ENCODE results near the gene IL1RAPL2. TPM values are rescaled to one million over a fixed set of nuclear protein-coding genes. Genes with fewer than 3 reads are reported as not detected.
"Not testable (repeated sequence)": the region's sequence is repeated elsewhere in the genome, so short reads cannot be mapped to it uniquely, and the experiment has no call there.

IL1RAPL2 gene
- polyA plus RNA-seq, 3 donors, result 1.1 to 1.5 (median 1.3) TPM

DNA sequence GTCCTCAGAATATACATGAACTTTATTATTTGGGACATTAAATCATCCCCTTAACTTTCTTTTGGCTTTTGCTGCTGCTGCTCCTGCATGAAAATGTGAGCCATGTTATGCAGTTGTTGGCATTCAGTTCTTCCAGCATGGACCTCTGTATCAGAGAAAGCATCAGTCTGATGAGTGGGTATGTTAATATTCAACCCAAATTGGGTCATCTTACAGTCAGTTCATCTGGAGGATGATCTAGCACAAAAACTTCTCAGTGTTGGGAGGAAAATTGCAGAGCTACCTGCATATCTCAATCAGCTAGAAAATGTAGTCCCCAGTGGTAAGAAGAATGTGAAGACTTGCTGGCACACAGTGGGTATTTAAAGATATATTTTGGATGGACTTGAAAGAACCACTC is 96.7 kb downstream of the IL1RAPL2 start:
- DNase-seq (ENCODE audit: extremely low read depth in 1 of 11, low read depth in 9 of 11, low spot score in 4 of 11), result no peak

DNA sequence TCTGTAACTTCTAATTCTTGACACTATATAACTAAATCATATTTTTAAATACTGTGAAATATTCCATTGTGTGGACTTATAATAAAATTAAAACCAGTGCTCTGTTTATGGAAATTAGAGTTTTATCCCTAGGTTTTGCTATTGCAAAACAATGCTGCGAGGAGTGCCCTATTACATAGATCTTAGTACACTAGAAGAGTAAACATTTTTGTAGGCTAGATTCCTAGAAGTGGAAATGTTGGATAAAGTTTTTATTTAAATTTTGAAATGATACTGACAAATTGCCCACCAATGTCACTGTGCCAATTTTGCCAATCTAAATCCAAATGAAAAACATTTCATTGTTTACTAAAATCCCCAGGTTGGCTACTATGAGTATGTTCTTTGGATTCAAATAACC is 99.7 kb downstream of the IL1RAPL2 start:
- DNase-seq (ENCODE audit: extremely low read depth in 1 of 11, low read depth in 9 of 11, low spot score in 4 of 11), result no peak

DNA sequence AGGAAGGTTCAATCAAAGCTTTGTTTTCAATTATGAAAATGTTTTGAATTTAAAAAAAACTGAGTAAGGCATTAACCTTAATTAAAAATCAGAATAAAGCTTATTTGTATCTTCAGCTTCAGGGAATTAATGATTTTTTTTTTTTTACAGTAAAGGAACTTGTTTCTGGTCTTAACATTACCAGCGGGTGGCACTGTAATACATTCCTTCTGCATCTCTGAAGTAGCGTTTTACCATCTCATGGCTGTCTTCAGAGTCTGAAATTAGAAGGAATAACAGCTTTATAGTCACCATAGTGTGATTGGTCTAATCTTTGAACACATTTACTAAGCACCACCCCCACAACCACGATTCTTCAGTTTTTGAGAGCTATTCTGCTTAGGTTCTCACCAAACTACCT is 102.6 kb downstream of the IL1RAPL2 start:
- peak in 10 of 11 donors; percentile 6 to 38 (median 23) for DNase-seq (ENCODE audit: extremely low read depth in 1 of 11, low read depth in 9 of 11, low spot score in 4 of 11)

DNA sequence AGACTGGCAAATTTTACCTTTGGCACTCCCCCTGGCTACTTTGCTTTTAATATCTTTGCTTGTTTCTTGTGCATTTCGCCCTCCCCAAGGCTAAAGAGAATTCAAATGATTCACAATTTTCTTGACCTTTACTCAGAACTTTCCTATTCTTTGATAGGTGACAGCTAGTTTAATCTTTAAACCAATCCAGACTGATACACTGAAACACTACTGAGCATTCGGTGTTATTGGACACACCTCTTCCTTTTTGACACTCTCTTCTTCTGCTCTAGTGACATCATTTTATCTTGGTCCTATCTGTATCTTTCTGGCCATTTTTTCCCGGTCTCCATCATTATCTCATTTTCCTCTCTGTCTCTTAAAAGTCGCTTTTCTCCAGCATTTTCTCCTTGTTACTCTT is 103.1 kb downstream of the IL1RAPL2 start:
- DNase-seq (ENCODE audit: extremely low read depth in 1 of 11, low read depth in 9 of 11, low spot score in 4 of 11), result no peak

DNA sequence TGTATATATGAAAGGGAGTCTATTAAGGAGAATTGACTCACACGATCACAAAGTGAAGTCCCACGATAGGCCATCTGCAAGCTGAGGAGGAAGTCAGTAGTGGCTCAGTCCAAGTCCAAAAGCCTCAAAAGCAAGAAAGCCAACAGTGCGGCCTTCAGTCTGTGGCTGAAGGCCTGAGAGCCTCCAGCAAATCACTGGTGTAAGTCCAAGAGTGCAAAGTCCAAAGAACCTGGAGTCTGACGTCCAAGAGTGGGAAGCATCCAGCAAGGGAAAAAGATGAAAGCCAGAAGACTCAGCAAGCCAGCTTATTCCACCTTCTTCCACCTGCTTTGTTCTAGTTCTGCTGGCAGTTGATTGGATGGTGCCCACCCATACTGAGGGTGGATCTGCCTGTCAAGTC is 104.1 kb downstream of the IL1RAPL2 start:
- no peak for DNase-seq (ENCODE audit: extremely low read depth in 1 of 11, low read depth in 9 of 11, low spot score in 4 of 11)

DNA sequence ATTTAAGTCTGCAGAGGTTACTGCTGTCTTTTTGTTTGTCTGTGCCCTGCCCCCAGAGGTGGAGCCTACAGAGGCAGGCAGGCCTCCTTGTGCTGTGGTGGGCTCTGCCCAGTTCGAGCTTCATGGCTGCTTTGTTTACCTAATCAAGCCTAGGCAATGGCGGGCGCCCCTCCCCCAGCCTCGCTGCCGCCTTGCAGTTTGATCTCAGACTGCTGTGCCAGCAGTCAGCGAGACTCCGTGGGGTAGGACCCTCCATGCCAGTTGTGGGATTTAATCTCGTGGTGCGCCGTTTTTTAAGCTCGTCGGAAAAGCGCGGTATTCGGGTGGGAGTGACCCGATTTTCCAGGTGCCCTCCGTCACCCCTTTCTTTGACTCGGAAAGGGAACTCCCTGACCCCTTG is 111.5 kb downstream of the IL1RAPL2 start:
- not testable (repeated sequence) for DNase-seq (ENCODE audit: extremely low read depth in 1 of 11, low read depth in 9 of 11, low spot score in 4 of 11)

DNA sequence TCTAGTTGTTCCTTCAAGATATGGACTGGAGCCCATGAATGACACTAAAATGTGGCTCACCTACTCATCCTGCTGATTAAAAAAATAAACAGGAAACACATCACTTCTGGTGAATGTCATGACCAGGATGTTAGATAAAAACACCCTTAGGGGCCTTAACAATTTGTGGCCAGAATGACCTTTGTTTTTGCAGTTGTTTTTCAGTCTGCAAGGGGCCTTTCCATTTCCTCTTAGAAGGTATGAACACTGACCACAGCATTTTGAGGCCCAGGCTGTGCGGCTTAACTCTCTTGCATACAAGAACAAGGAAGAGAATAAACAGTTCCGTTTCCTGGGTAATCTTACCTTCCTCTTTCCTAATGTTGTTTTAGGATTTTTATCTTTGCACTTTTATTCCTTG is 113.2 kb downstream of the IL1RAPL2 start:
- DNase-seq (ENCODE audit: extremely low read depth in 1 of 11, low read depth in 9 of 11, low spot score in 4 of 11), result no peak

DNA sequence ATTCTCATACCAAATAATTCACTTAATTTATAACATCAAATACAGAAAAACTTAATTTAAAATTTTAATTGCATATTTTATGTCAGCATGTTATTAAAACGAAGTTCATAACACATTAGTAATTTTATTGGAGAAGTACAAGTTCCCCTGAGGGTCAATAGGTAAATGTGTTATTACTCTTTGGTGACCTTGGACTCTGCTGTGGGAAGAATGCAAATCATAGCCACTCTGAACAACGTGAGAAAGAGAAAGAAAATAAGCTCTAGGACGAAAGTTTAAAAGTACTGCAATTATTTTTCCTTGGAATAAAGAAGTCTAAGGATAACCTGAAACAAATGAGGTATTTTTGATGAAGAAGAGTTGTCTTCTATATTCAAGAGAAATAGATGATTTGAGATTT is 115.2 kb downstream of the IL1RAPL2 start:
- no peak for DNase-seq (ENCODE audit: extremely low read depth in 1 of 11, low read depth in 9 of 11, low spot score in 4 of 11)

DNA sequence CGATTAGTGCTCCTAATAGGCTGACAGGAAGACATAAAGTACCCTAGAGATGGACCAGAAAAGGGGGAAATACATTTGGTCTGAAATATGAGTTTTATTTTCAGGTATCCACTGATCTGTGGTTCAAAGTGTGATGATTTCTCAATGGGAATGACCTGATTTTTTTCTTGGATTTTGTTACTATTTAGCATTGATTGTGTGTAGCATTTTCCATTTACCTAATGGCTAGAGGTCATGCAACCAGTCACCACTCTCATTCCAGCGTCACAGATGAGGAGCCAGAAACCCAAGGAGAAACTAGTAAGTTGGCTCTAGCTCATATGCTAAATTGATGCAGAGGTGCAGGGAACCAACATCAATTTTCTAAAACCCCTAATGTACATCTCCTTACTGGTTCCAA is 118.1 kb downstream of the IL1RAPL2 start:
- no peak for DNase-seq (ENCODE audit: extremely low read depth in 1 of 11, low read depth in 9 of 11, low spot score in 4 of 11)

DNA sequence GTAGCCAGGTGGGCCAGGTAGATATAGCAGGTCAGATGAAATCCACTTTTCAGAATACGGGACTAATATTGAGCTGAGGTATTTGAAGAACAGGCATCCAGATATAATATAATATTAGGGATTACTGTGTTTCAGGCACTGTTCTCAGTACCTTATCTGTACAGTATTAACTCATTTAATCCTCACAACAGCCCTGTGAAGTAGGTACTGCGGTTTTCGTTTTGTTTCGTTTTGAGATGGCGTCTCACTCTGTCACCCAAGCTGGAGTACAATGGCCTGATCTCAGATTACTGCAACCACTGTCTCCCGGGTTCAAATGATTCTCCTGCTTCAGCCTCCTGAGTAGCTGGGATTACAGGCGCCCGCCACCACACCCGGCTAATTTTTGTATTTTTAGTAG is 129.6 kb downstream of the IL1RAPL2 start:
- no peak for DNase-seq (ENCODE audit: extremely low read depth in 1 of 11, low read depth in 9 of 11, low spot score in 4 of 11)

DNA sequence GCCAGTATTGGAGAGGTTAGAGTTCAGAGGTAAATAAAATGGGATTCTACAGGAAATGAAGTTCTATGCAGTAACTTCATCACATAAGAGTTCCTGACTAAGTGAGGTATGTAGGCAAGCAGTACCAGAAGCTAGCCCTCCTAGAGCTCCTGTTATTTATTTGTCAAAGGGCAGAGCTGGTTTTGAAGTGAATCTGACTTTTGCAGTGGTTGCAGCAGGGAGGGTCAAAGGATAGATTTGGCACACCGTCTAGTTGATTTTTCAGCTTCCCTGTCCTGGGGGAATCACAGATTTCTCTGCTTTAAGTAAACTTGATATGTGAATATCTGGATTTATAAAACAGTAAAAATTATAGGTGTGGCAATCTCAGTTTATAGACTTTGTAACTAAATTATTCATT is 130.7 kb downstream of the IL1RAPL2 start:
- no peak for DNase-seq (ENCODE audit: extremely low read depth in 1 of 11, low read depth in 9 of 11, low spot score in 4 of 11)

DNA sequence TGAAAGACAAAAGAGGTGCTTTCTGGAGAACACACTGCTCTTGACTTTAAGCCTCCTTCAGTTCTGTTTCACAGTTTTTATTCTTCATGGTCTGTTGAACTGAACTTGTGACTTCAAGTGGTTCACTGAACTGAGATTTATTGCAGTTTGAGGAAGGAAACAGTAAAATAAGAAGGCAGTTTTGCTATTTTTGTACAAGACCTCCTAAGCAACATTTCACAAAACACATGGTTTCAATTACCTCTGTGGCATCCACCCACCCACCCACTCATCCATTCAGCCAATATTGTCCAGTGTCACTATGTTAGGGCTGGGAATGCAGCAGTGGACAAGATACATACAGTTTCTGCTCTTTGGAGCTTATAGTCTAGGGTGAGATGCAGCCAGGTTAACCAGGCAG is 131.3 kb downstream of the IL1RAPL2 start:
- peak; percentile 27 to 67 (median 39) for DNase-seq (ENCODE audit: extremely low read depth in 1 of 11, low read depth in 9 of 11, low spot score in 4 of 11)

DNA sequence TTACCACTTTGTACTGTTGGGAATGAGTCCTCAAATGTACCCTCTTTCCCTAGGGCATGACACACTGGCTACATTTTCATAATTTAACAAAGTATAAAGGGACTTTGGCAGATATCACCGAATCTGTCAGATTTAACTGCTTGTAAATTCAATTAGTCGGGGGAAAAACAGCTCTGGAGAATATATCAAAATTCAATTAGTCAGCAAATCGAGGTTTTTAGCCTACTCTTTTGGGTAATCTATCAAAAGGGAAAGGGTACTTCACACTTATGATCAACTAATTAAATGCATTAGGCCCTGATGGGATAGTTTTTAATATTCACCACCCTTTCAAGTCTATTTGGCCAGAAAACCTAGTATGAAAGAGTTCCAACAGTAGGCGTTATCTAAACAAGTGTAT is 141.0 kb downstream of the IL1RAPL2 start:
- DNase-seq (ENCODE audit: extremely low read depth in 1 of 11, low read depth in 9 of 11, low spot score in 4 of 11), result no peak

DNA sequence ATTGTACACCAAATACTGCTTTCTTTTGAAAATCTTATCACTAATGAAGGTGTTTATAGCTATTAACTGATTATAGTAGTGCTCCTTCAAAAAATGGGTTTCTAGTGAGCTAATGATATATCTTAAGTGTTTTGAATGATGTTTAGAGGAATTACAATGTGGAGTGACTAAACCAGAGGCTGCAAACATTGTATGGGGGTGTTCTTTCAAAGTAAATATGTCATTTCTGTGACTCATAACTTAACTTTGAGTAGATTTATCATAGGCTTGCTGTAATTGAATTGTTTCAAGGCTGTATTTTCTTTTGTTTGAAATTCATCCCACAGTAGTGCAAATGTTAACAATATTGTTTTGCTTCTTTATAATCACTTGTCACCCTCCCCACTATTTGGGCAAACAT is 141.6 kb downstream of the IL1RAPL2 start:
- no peak for DNase-seq (ENCODE audit: extremely low read depth in 1 of 11, low read depth in 9 of 11, low spot score in 4 of 11)

DNA sequence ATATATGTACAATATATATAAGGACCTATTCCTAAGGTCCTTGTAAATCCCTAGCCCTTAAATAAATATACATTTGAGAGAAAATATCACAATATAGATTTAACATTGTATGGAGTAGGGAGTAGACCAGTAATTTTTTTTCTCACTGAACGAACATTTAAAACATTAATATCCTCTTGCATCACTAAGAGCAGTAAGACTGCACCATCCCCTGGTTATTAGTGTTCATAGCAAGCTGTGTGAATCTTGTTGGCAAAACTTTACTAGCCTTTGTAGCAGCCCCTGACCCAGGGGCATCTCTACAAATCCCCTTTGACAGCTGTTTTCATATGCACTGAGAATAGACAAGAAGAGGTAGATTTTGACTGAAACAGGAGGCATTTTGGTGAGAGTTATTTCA is 146.5 kb downstream of the IL1RAPL2 start:
- no peak for DNase-seq (ENCODE audit: extremely low read depth in 1 of 11, low read depth in 9 of 11, low spot score in 4 of 11)

DNA sequence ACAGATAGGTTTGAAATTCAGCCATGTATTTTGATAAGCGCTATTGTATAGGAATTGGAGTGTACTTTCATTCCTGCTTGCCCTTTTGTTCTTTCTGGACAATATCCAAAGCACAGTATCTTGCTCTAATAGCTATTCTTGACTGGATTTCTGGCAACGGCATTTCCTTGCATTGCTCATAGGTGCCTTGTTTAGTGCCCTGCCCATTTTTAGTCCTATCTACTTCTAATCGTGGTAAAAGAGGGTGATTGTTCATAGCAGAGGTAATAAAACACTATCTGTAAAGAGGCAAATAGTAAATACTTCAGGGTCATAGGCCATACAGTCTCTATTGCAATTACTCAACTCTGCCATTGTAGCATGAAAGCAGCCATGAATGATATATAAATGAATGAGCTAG is 155.9 kb downstream of the IL1RAPL2 start:
- no peak for DNase-seq (ENCODE audit: extremely low read depth in 1 of 11, low read depth in 9 of 11, low spot score in 4 of 11)

DNA sequence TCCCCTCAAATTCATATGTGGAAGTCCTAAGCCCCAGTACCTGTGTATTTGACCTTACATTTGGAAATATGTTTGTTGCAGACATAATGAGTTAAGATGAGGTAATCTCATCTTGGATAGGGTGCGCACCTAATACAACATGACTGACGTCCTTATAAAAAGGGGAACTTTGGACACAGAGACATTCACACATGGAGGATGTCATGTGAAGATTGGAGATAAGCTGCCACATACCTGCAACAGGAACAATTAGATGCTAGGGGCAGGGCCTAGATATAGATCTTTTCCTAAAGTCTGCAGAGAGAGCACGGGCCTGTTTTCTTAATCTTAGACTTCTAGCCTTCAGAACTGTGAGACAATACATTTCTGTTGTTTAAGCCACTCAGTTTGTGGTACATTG is 162.5 kb downstream of the IL1RAPL2 start:
- DNase-seq (ENCODE audit: extremely low read depth in 1 of 11, low read depth in 9 of 11, low spot score in 4 of 11), result no peak

DNA sequence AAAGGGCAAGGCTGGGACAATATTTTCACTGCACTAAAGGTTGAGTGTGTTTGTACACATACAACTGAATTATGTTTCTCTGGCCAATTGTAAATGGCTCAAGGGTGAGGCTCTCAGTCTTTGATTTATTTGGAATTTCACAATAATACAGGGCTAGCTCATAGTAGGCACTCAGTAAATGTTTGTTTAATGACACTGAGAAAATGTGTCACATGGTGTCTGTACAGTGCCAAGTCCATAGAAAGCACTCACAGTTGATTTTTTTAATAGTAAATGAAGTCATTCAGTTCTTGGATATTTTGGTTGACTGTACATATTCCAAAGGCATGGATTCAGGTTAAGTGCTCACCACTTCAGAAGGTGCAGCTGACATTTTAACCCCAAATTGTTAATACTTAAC is 176.4 kb downstream of the IL1RAPL2 start:
- DNase-seq (ENCODE audit: extremely low read depth in 1 of 11, low read depth in 9 of 11, low spot score in 4 of 11), result no peak

DNA sequence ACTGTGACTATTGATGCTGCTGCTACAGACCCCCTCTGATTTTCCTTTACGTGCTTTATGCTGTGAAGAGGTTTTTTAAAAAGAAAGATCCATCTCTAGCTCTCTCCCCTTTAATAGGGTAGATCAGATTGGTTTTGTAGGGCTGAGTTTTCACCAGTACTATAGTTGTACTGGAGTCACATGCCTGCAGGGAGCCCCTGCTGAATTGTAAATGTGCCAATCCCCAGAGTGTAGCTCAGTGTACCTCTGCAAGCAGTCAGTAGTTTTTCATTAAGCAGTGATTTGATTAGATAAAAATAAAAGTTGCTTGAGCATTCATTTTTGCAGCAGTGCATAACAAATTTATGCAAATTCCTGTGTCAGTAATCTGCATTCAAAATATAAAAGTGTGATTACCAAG is 179.2 kb downstream of the IL1RAPL2 start:
- no peak for DNase-seq (ENCODE audit: extremely low read depth in 1 of 11, low read depth in 9 of 11, low spot score in 4 of 11)

DNA sequence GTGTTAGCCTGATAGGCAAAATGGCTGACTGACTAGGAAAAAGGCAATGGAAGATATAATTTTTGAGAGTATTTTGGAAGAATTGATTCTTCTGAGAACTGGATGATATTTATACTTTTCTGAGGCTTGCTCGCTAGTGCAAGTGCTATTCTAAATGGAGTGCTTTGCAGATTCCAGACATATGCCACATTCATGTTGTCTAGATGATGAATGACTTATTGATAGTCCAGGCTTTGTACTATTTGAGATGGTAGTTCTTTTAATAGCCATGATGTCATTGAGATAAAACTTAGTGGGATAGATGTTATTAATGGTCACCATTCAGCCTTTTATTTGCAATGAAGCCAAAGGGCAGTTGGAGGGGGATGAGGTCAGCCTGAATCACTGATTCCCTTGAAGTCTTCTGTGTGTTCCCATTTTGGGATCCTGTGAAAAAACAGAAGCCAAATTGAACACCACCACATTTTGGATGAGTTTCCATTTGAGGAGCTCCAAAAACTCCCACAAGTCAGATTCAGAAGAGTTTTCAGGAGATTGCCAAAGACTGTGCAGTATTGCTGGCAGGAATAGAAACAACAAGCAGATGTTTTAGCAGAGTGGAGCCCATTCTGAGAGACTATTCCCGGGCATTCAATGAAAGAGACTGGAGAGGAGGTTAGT is 184.1 kb downstream of the IL1RAPL2 start:
- DNase-seq (ENCODE audit: extremely low read depth in 1 of 11, low read depth in 9 of 11, low spot score in 4 of 11), result no peak

DNA sequence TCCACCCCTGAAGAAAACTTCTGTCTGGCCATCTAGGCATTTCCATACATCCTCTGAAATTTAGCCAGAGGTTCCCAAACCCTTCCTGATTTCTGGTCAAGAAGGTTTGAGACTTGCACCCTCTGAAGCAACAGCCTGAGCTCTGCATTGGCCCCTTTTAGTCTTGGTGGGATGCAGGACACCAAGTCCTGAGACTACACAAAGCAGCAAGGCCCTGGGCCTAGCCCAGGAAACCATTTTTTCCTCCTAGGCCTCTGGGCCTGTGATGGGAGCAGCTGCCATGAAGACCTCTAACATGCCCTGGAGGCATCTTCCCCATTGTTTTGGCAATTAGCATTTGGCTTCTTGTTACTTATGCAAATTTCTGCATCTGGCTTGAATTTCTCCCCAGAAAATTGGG is 196.6 kb downstream of the IL1RAPL2 start:
- DNase-seq (ENCODE audit: extremely low read depth in 1 of 11, low read depth in 9 of 11, low spot score in 4 of 11), result no peak

DNA sequence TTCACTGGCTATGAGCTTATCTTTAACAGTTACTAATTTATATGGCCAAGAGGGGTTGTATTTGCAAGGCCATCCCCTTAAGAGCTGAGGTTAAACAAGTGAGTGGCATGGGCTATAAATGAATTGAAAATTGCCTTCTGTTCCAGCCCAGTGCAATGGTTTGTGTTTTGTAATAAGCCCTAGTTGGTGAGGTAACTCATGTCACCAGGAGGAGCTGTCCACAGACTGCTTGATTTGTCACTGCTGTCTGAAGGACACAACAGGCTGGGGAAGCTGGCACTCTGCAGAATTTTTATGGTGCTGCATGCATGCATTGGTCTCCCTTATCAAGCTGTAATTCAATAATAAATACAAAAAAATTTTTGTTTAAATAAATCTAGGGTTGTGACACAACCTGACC is 223.8 kb downstream of the IL1RAPL2 start:
- DNase-seq (ENCODE audit: extremely low read depth in 1 of 11, low read depth in 9 of 11, low spot score in 4 of 11), result no peak
